GM12892 (cell line): ENCODE measurements around the gene PHLPP2.

ENCODE experiments used
- POLR2A ChIP-seq: IDR thresholded peaks from 2 replicates; pipeline ENCODE4 v1.6.1; 2011; ENCODE audit warnings: low read depth, low read length, control low read depth
- POLR2AphosphoS5 ChIP-seq: IDR thresholded peaks from 2 replicates; pipeline ENCODE4 v1.6.1; 2011; ENCODE audit warnings: low read depth, low read length, control low read depth

- TF ChIP-seq POLR2AphosphoS5: no peak
- TF ChIP-seq POLR2A: peak; percentile 46; the same call in 1 of the 2 replicates
Observed at GRCh38 chr16:71723537-71724319, 773 bp downstream of the PHLPP2 start.
